Neuronal stem cell (in vitro differentiated cells): ENCODE results near the gene MAP1S.

Source experiments
- DNase-seq: peaks from one replicate; pipeline ENCODE4 v3.0.0-alpha.2; 2013; ENCODE audit warnings: low spot score
- H2AFZ ChIP-seq: one replicate; pipeline ENCODE4 v1.6.1; 2013; ENCODE audit warnings: mild to moderate bottlenecking, low read length, inconsistent platforms
- H2AK5ac ChIP-seq: 2 replicates; pipeline ENCODE4 v1.6.1; 2013; ENCODE audit warnings: low read depth, mild to moderate bottlenecking, inconsistent platforms, low read length, moderate library complexity, mixed read lengths
- H2BK120ac ChIP-seq: 2 replicates; pipeline ENCODE4 v1.6.1; 2013; ENCODE audit warnings: low read depth, mild to moderate bottlenecking, inconsistent platforms, low read length, moderate library complexity, mixed read lengths
- H2BK12ac ChIP-seq: one replicate; pipeline ENCODE4 v1.6.1; 2013; ENCODE audit warnings: low read length, inconsistent platforms
- H2BK15ac ChIP-seq: 2 replicates; pipeline ENCODE4 v1.6.1; 2013; ENCODE audit warnings: mild to moderate bottlenecking, low read length, inconsistent platforms, mixed read lengths
- H2BK5ac ChIP-seq: one replicate; pipeline ENCODE4 v1.6.1; 2013; ENCODE audit warnings: inconsistent platforms, mild to moderate bottlenecking, low read length, moderate library complexity
- H3K14ac ChIP-seq: one replicate; pipeline ENCODE4 v1.6.1; 2013; ENCODE audit warnings: low read length, inconsistent platforms
- H3K18ac ChIP-seq: 2 replicates; pipeline ENCODE4 v1.6.1; 2013; ENCODE audit warnings: low read length, inconsistent platforms
- H3K23ac ChIP-seq: 2 replicates; pipeline ENCODE4 v1.6.1; 2013; ENCODE audit warnings: low read depth, mild to moderate bottlenecking, mixed read lengths, low read length, inconsistent platforms; ENCODE audit not compliant: poor library complexity
- H3K27ac ChIP-seq: replicated peaks from 3 replicates; pipeline ENCODE4 v1.5.1; 2013; ENCODE audit warnings: low read length, inconsistent platforms
- H3K27me3 ChIP-seq, 3 experiments: 2 replicates each; pipeline ENCODE4 v1.6.1; 2013; ENCODE audit warnings: low read length in 3 of 3, mild to moderate bottlenecking in 2 of 3, inconsistent platforms in 1 of 3, low read depth in 1 of 3, mixed read lengths in 1 of 3, moderate library complexity in 1 of 3; ENCODE audit not compliant: control insufficient read depth in 3 of 3, insufficient read depth in 3 of 3
- H3K36me3 ChIP-seq, 2 donors: replicated peaks in 1 of 2; 2 replicates each; pipeline ENCODE4 v1.6.1; 2013; ENCODE audit warnings: low read length in 2 of 2; ENCODE audit not compliant: control insufficient read depth in 2 of 2, insufficient read depth in 2 of 2
- H3K4ac ChIP-seq: 2 replicates; pipeline ENCODE4 v1.6.1; 2013; ENCODE audit warnings: inconsistent platforms, mild to moderate bottlenecking, low read length, moderate library complexity
- H3K4me1 ChIP-seq, 2 donors: 1 replicate in 1 of 2; 2 replicates in 1 of 2; pipeline ENCODE4 v1.6.1; 2013; ENCODE audit warnings: low read length in 2 of 2, low read depth in 1 of 2; ENCODE audit not compliant: control insufficient read depth in 2 of 2, insufficient read depth in 1 of 2
- H3K4me2 ChIP-seq: one replicate; pipeline ENCODE4 v1.6.1; 2013; ENCODE audit warnings: mild to moderate bottlenecking, low read length, inconsistent platforms; ENCODE audit not compliant: insufficient read depth, poor library complexity, severe bottlenecking
- H3K4me3 ChIP-seq, 2 donors: 2 replicates each; pipeline ENCODE4 v1.5.1; 2013; ENCODE audit warnings: low read length in 2 of 2, mild to moderate bottlenecking in 2 of 2, inconsistent platforms in 1 of 2, moderate library complexity in 1 of 2
- H3K79me1 ChIP-seq: one replicate; pipeline ENCODE4 v1.6.1; 2013; ENCODE audit warnings: low read depth, mild to moderate bottlenecking, inconsistent platforms, low read length, moderate library complexity
- H3K9ac ChIP-seq: one replicate; pipeline ENCODE4 v1.6.1; 2013; ENCODE audit warnings: mild to moderate bottlenecking, low read depth, low read length, inconsistent platforms; ENCODE audit not compliant: poor library complexity
- H3K9me3 ChIP-seq, 2 donors: replicated peaks in 1 of 2; 2 replicates each; pipeline versions ENCODE3 to v1.6.1; 2013; ENCODE audit warnings: low read length in 2 of 2, mild to moderate bottlenecking in 2 of 2, inconsistent platforms in 1 of 2, low read depth in 1 of 2, mixed read lengths in 1 of 2, moderate library complexity in 1 of 2; ENCODE audit not compliant: control insufficient read depth in 2 of 2, insufficient read depth in 1 of 2
- H4K8ac ChIP-seq: one replicate; pipeline ENCODE4 v1.6.1; 2013; ENCODE audit warnings: low read depth, mild to moderate bottlenecking, inconsistent platforms, low read length, moderate library complexity
- H4K91ac ChIP-seq: one replicate; pipeline ENCODE4 v1.6.1; 2013; ENCODE audit warnings: low read length, low read depth, mild to moderate bottlenecking, inconsistent platforms; ENCODE audit not compliant: poor library complexity
- whole genome bisulfite sequencing, 2 donors: extraction: QIAGEN DNeasy Blood & Tissue Kit; methylation state at CpG; one replicate each; pipeline ENCODE4 v1.1.7; 2013; ENCODE audit warnings: missing lambda C conversion rate in 2 of 2, mixed read lengths in 1 of 2; ENCODE audit not compliant: insufficient read length in 2 of 2, insufficient replicate concordance in 1 of 2; ENCODE audit errors: extremely low coverage in 2 of 2; 5-methylcytosine and 5-hydroxymethylcytosine counted together

MAP1S gene

GRCh38 chr19:17685451-17686022 lies 33.7 kb upstream of the MAP1S start:
- H2BK12ac ChIP-seq, result no peak overlapping the region
- no peak overlapping the region for H3K4me2 ChIP-seq
- WGBS, 2 donors, result no CpG with 5 or more reads among the region's 15 CpGs
- no peak overlapping the region for H4K8ac ChIP-seq
- H2BK15ac ChIP-seq, result no peak overlapping the region
- no peak overlapping the region for H3K4ac ChIP-seq
- H3K36me3 ChIP-seq, result no peaks in the 10 kb centered on the region
- H2AFZ ChIP-seq, result no peak overlapping the region
- peak overlapping the region; percentile 21 for H3K18ac ChIP-seq
- H2BK5ac ChIP-seq, result no peak overlapping the region
- no peak overlapping the region for H2AK5ac ChIP-seq
- H3K9ac ChIP-seq, result no peak overlapping the region
- H3K79me1 ChIP-seq, result no peaks in the 10 kb centered on the region
- H3K14ac ChIP-seq, result no peak overlapping the region
- peak overlapping the region; percentile 13 for H3K23ac ChIP-seq
- H3K9me3 ChIP-seq, result no peaks in the 10 kb centered on the region
- peak overlapping the region in 1 of 2 donors; percentile 62 for H3K4me3 ChIP-seq
- no peak overlapping the region for H4K91ac ChIP-seq
- peaks cover 0 to 21% (median 5%) of the 10 kb centered on the region in 3 experiments for H3K27me3 ChIP-seq
- peaks cover 21 to 22% of the 10 kb centered on the region in 2 donors for H3K4me1 ChIP-seq
- DNase-seq, result no peak
- H2BK120ac ChIP-seq, result no peak overlapping the region
- no peak overlapping the region for H3K27ac ChIP-seq

GRCh38 chr19:17686023-17686521 lies 33.2 kb upstream of the MAP1S start:
- H2BK120ac ChIP-seq, result no peak overlapping the region
- peak overlapping the region; percentile 62 to 66 for H3K4me3 ChIP-seq
- H3K18ac ChIP-seq, result peak overlapping the region; percentile 52
- H3K4me1 ChIP-seq, result peaks cover 21 to 22% of the 10 kb centered on the region in 2 donors
- H2BK15ac ChIP-seq, result no peak overlapping the region
- no peak overlapping the region for H3K4ac ChIP-seq
- no peaks in the 10 kb centered on the region for H3K79me1 ChIP-seq
- H3K9ac ChIP-seq, result no peak overlapping the region
- peaks cover 0 to 18% (median 5%) of the 10 kb centered on the region in 3 experiments for H3K27me3 ChIP-seq
- no CpG with 5 or more reads among the region's 12 CpGs for WGBS, 2 donors
- H4K8ac ChIP-seq, result no peak overlapping the region
- H2AK5ac ChIP-seq, result no peak overlapping the region
- H3K36me3 ChIP-seq, result no peaks in the 10 kb centered on the region
- H2BK12ac ChIP-seq, result no peak overlapping the region
- H3K23ac ChIP-seq, result peak overlapping the region; percentile 13
- no peak overlapping the region for H2BK5ac ChIP-seq
- peak overlapping the region; percentile 73 for H3K4me2 ChIP-seq
- no peak overlapping the region for H3K14ac ChIP-seq
- H3K9me3 ChIP-seq, result no peaks in the 10 kb centered on the region
- H4K91ac ChIP-seq, result no peak overlapping the region
- H3K27ac ChIP-seq, result no peak overlapping the region
- H2AFZ ChIP-seq, result peak overlapping the region; percentile 93
- DNase-seq, result no peak

- no peak overlapping the region for H3K14ac ChIP-seq
- no peak overlapping the region for H2BK120ac ChIP-seq
- peak overlapping the region; percentile 65 for H3K23ac ChIP-seq
- H3K4me2 ChIP-seq, result peak overlapping the region; percentile 73
- H3K4me3 ChIP-seq, result peak overlapping the region; percentile 62 to 66
- H2AFZ ChIP-seq, result peak overlapping the region; percentile 93
- no peaks in the 10 kb centered on the region for H3K9me3 ChIP-seq
- H3K9ac ChIP-seq, result no peak overlapping the region
- no peak overlapping the region for H2AK5ac ChIP-seq
- H2BK5ac ChIP-seq, result no peak overlapping the region
- peak overlapping the region; percentile 80 for H3K18ac ChIP-seq
- no peak overlapping the region for H4K91ac ChIP-seq
- peaks cover 21 to 22% of the 10 kb centered on the region in 2 donors for H3K4me1 ChIP-seq
- no peaks in the 10 kb centered on the region for H3K36me3 ChIP-seq
- no peak overlapping the region for H2BK12ac ChIP-seq
- H3K27ac ChIP-seq, result no peak overlapping the region
- no peak overlapping the region for H4K8ac ChIP-seq
- peaks cover 0 to 16% (median 5%) of the 10 kb centered on the region in 3 experiments for H3K27me3 ChIP-seq
- no peak for DNase-seq
- WGBS, 2 donors, result no CpG with 5 or more reads among the region's 28 CpGs
- H3K4ac ChIP-seq, result no peak overlapping the region
- no peaks in the 10 kb centered on the region for H3K79me1 ChIP-seq
- H2BK15ac ChIP-seq, result no peak overlapping the region
Measured at GRCh38 chr19:17686592-17687024, 32.7 kb upstream of the MAP1S start.

- Histone ChIP-seq H3K4me3 (peak overlapping the region; percentile 62 to 63), H3K23ac (peak overlapping the region; percentile 65), H2BK5ac (no peak overlapping the region), H4K8ac (no peak overlapping the region), H4K91ac (no peak overlapping the region), H3K9ac (no peak overlapping the region), H2AFZ (peak overlapping the region; percentile 93), H2AK5ac (no peak overlapping the region), H3K9me3 (no peaks in the 10 kb centered on the region), H2BK15ac (peak overlapping the region; percentile 37), H3K4ac (no peak overlapping the region), H3K4me2 (peak overlapping the region; percentile 73), H3K18ac (peak overlapping the region; percentile 80), H3K4me1 (peaks cover 21 to 22% of the 10 kb centered on the region in 2 donors), H2BK120ac (no peak overlapping the region), H3K36me3 (no peaks in the 10 kb centered on the region), H3K79me1 (no peaks in the 10 kb centered on the region), H3K27me3 (peaks cover 0 to 16% (median 5%) of the 10 kb centered on the region in 3 experiments), H3K27ac (no peak overlapping the region), H2BK12ac (peak overlapping the region; percentile 90), H3K14ac (no peak overlapping the region)
- DNase-seq, result no peak
- no CpG with 5 or more reads among the region's 24 CpGs for WGBS, 2 donors
Measured at GRCh38 chr19:17687141-17687856, 32.0 kb upstream of the MAP1S start.
